Panc1 (cell line): ENCODE measurements around the gene KLHL26. TPM values are rescaled to one million over a fixed set of nuclear protein-coding genes. Genes with fewer than 3 reads are reported as not detected.

Experiments
- ATAC-seq: fragments of 200-7000 bp; cut with Tn5 transposase; 2 replicates; pipeline ENCODE4 v1.9.1; 2020; ENCODE audit warnings: mild to moderate bottlenecking, moderate library complexity
- BruUV-seq: library from RNA; stranded (reverse); fragments of 400-500 nt; replicated peaks from 2 replicates; lab custom pipeline; 2021; lab: Mats Ljungman, UMichigan
- CTCF ChIA-PET: fragments of 300-600 bp; sonication (Branson Sonifier 250); formaldehyde crosslinking; loops from one replicate; lab custom pipeline; 2022; ENCODE audit warnings: antibody characterized with exemption; lab: Charles Lee
- POLR2A ChIA-PET: fragments of 300-600 bp; sonication (Branson Sonifier 250); formaldehyde crosslinking; loops from one replicate; lab custom pipeline; 2022; ENCODE audit warnings: antibody characterized with exemption; lab: Charles Lee
- DNase-seq: peaks from one replicate; pipeline ENCODE4 v3.0.0-alpha.2; 2010; ENCODE audit warnings: low read depth, low spot score
- H3K27ac ChIP-seq: 2 replicates; pipeline ENCODE4 v1.5.1; 2011; ENCODE audit warnings: mild to moderate bottlenecking, low read length, inconsistent platforms
- H3K27me3 ChIP-seq: fragments of 200-500 bp; sonication (Bioruptor generic); 2 replicates; pipeline ENCODE4 v1.6.0; 2014; ENCODE audit warnings: low read length, inconsistent platforms; ENCODE audit not compliant: control insufficient read depth, insufficient read depth
- H3K36me3 ChIP-seq: fragments of 200-500 bp; sonication (Bioruptor generic); 2 replicates; pipeline ENCODE4 v1.5.1; 2014; ENCODE audit warnings: inconsistent platforms, mild to moderate bottlenecking, low read length, moderate library complexity; ENCODE audit not compliant: control insufficient read depth, insufficient read depth
- H3K4me1 ChIP-seq: 2 replicates; pipeline ENCODE4 v1.5.1; 2011; ENCODE audit warnings: inconsistent platforms, mild to moderate bottlenecking, low read length, moderate library complexity; ENCODE audit not compliant: control insufficient read depth, insufficient read depth
- H3K4me3 ChIP-seq, 2 experiments: 2 replicates each; pipeline ENCODE4 v1.5.1; 2011 to 2012; ENCODE audit warnings: low read depth in 2 of 2, low read length in 2 of 2, mild to moderate bottlenecking in 2 of 2, inconsistent platforms in 1 of 2, moderate library complexity in 1 of 2
- H3K9me3 ChIP-seq: fragments of 200-500 bp; sonication (Bioruptor generic); 2 replicates; pipeline ENCODE4 v1.5.1; 2014; ENCODE audit warnings: low read depth, mild to moderate bottlenecking, inconsistent platforms, low read length, moderate library complexity; ENCODE audit not compliant: control insufficient read depth, insufficient read depth
- POLR2AphosphoS5 ChIP-seq: IDR thresholded peaks from 2 replicates; pipeline ENCODE4 v1.6.1; 2012; ENCODE audit warnings: mild to moderate bottlenecking, low read depth, low read length, moderate library complexity
- SIN3A ChIP-seq: IDR thresholded peaks from 2 replicates; pipeline ENCODE4 v1.6.1; 2012; ENCODE audit warnings: low read depth, mild to moderate bottlenecking, low read length, moderate library complexity, borderline replicate concordance; ENCODE audit not compliant: insufficient read depth
- TCF7L2 ChIP-seq: IDR thresholded peaks from 2 replicates; pipeline ENCODE4 v1.6.1; 2011; ENCODE audit warnings: mild to moderate bottlenecking, low read depth, low read length, inconsistent platforms
- in situ Hi-C: cut with HindIII; loops from 2 replicates; pipeline ENCODE4 v1.10.0; 2016; ENCODE audit warnings: low sequenced_read_pairs, low pct_unique_long_range_greater_than_20kb
- intact Hi-C: fragments of 100-400 bp; cut with micrococcal nuclease; formaldehyde crosslinking; loops from one replicate; pipeline ENCODE4 v1.10.0; 2022; ENCODE audit not compliant: unreplicated experiment
- total RNA-seq: library from RNA; stranded (reverse); gene quantifications from one replicate; pipeline ENCODE4 v1.2.1, GENCODE V29; 2021; ENCODE audit not compliant: unreplicated experiment
- TF ChIP-seq, protein P1 (sequence below), 2 experiments: IDR thresholded peaks; 2 replicates each; pipeline ENCODE4 v1.6.1; 2011 to 2012; ENCODE audit warnings: low read depth in 2 of 2, control low read depth in 1 of 2, low read length in 1 of 2, mild to moderate bottlenecking in 1 of 2, moderate library complexity in 1 of 2; ENCODE audit not compliant: insufficient read depth in 1 of 2
- TF ChIP-seq, protein P2 (sequence below): fragments of 450-650 bp; IDR thresholded peaks from 2 replicates; pipeline ENCODE4 v1.5.1; 2017; ENCODE audit warnings: mild to moderate bottlenecking

Gene KLHL26
- total RNA-seq, 1 experiment from 2014 or later, result 4.4 TPM

DNA sequence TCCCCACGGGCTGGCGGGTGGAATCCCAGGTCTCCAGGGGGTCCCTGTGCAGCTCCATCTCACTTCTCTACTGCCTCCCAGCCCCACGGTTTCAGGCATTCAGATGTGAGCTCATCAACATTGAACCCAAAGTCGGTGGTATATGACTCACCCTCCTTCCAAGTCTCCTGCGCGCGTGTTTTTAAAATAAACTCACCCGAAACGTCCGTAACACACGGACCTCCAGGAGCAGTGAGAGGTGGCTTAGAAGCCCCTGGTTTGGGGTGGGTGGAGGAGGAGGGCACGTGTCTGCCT lies 32.6 kb downstream of the KLHL26 start:
- TF ChIP-seq POLR2AphosphoS5 (no peak), TCF7L2 (no peak), SIN3A (no peak)
- TF ChIP-seq, protein P1, sequence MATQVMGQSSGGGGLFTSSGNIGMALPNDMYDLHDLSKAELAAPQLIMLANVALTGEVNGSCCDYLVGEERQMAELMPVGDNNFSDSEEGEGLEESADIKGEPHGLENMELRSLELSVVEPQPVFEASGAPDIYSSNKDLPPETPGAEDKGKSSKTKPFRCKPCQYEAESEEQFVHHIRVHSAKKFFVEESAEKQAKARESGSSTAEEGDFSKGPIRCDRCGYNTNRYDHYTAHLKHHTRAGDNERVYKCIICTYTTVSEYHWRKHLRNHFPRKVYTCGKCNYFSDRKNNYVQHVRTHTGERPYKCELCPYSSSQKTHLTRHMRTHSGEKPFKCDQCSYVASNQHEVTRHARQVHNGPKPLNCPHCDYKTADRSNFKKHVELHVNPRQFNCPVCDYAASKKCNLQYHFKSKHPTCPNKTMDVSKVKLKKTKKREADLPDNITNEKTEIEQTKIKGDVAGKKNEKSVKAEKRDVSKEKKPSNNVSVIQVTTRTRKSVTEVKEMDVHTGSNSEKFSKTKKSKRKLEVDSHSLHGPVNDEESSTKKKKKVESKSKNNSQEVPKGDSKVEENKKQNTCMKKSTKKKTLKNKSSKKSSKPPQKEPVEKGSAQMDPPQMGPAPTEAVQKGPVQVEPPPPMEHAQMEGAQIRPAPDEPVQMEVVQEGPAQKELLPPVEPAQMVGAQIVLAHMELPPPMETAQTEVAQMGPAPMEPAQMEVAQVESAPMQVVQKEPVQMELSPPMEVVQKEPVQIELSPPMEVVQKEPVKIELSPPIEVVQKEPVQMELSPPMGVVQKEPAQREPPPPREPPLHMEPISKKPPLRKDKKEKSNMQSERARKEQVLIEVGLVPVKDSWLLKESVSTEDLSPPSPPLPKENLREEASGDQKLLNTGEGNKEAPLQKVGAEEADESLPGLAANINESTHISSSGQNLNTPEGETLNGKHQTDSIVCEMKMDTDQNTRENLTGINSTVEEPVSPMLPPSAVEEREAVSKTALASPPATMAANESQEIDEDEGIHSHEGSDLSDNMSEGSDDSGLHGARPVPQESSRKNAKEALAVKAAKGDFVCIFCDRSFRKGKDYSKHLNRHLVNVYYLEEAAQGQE (IDR thresholded peaks at IDR 0.05; ENCODE audit: insufficient read depth in 1 of 2, low read depth in 2 of 2, low read length in 1 of 2), result no peak
- TF ChIP-seq, protein P2, sequence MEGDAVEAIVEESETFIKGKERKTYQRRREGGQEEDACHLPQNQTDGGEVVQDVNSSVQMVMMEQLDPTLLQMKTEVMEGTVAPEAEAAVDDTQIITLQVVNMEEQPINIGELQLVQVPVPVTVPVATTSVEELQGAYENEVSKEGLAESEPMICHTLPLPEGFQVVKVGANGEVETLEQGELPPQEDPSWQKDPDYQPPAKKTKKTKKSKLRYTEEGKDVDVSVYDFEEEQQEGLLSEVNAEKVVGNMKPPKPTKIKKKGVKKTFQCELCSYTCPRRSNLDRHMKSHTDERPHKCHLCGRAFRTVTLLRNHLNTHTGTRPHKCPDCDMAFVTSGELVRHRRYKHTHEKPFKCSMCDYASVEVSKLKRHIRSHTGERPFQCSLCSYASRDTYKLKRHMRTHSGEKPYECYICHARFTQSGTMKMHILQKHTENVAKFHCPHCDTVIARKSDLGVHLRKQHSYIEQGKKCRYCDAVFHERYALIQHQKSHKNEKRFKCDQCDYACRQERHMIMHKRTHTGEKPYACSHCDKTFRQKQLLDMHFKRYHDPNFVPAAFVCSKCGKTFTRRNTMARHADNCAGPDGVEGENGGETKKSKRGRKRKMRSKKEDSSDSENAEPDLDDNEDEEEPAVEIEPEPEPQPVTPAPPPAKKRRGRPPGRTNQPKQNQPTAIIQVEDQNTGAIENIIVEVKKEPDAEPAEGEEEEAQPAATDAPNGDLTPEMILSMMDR, result no peak
- no peak overlapping the region for H3K4me3 ChIP-seq
- no peaks in the 10 kb centered on the region for H3K36me3 ChIP-seq
- DNase-seq, result no peak
- BruUV-seq, result no TSS peak
- ATAC-seq, result no peak
- CTCF ChIA-PET, result no interaction called here
- POLR2A ChIA-PET, result no interaction called here
- intact Hi-C loops (no loop called here), in situ Hi-C loops (no loop called here)
- no peaks in the 10 kb centered on the region for H3K4me1 ChIP-seq
- no peak overlapping the region for H3K27ac ChIP-seq
- H3K27me3 ChIP-seq, result no peaks in the 10 kb centered on the region
- no peaks in the 10 kb centered on the region for H3K9me3 ChIP-seq

GRCh38 chr19:18669883-18670282 lies 33.1 kb downstream of the KLHL26 start:
- ChIA-PET POLR2A (no interaction called here), CTCF (no interaction called here)
- Histone ChIP-seq H3K4me1 (no peaks in the 10 kb centered on the region), H3K27ac (no peak overlapping the region), H3K4me3 (no peak overlapping the region), H3K36me3 (no peaks in the 10 kb centered on the region), H3K9me3 (no peaks in the 10 kb centered on the region), H3K27me3 (no peaks in the 10 kb centered on the region)
- intact Hi-C loops, result loop anchor here (10.0 kb wide), 1 partner anchor 75 kb away; no protein-coding TSS in a partner anchor
- TF ChIP-seq, protein P2, result no peak
- no peak for TF ChIP-seq SIN3A
- TF ChIP-seq TCF7L2, result no peak
- no peak for TF ChIP-seq POLR2AphosphoS5
- TF ChIP-seq, protein P1 (IDR thresholded peaks at IDR 0.05; ENCODE audit: insufficient read depth in 1 of 2, low read depth in 2 of 2, low read length in 1 of 2), result no peak
- BruUV-seq, result no TSS peak
- DNase-seq (no peak), ATAC-seq (no peak)
- in situ Hi-C loops, result no loop called here
